ENCODE measurements around the gene TGM3.

TGM3 gene

GRCh38 chr20:2385496-2385895 is 89.7 kb downstream of the TGM3 start:
- H3K27ac ChIP-seq: no peak overlapping the region
- TF ChIP-seq, protein P1, sequence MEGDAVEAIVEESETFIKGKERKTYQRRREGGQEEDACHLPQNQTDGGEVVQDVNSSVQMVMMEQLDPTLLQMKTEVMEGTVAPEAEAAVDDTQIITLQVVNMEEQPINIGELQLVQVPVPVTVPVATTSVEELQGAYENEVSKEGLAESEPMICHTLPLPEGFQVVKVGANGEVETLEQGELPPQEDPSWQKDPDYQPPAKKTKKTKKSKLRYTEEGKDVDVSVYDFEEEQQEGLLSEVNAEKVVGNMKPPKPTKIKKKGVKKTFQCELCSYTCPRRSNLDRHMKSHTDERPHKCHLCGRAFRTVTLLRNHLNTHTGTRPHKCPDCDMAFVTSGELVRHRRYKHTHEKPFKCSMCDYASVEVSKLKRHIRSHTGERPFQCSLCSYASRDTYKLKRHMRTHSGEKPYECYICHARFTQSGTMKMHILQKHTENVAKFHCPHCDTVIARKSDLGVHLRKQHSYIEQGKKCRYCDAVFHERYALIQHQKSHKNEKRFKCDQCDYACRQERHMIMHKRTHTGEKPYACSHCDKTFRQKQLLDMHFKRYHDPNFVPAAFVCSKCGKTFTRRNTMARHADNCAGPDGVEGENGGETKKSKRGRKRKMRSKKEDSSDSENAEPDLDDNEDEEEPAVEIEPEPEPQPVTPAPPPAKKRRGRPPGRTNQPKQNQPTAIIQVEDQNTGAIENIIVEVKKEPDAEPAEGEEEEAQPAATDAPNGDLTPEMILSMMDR (conservative IDR thresholded peaks at IDR 0.05): no peak

DNA sequence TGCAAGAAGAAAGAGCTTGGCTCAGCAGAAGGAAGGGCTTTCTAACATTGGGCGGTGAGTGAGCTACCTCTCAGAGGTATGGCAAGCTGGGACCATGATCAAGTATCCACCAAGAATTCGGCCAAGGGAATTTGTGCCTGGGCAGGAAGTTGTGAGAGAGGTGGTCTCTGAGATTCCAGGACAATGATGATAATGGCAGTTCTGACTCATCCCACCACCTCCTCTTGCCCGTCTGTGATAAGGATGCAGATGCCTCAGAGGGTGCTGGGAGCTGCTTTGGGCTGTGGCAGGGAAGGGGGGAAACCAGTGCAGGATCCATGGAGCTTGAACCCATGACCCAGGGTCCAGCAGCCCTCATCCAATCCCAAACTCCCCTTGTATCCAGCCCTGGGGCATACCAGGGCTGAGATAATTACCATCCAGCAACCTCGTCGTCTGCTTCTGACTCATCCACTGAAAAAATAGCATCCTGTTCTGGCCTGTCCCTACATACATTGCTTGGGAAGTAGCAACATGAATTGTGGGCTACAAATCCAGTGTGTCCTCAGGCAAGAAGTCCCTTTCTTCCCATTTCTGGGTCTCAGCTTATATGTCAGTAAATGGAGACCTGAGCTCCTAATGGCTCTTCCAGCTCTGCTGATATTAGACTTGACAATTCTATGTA is 90.8 kb downstream of the TGM3 start:
- TF ChIP-seq, protein P1 (conservative IDR thresholded peaks at IDR 0.05): no peak
- H3K27ac ChIP-seq: no peak overlapping the region

DNA sequence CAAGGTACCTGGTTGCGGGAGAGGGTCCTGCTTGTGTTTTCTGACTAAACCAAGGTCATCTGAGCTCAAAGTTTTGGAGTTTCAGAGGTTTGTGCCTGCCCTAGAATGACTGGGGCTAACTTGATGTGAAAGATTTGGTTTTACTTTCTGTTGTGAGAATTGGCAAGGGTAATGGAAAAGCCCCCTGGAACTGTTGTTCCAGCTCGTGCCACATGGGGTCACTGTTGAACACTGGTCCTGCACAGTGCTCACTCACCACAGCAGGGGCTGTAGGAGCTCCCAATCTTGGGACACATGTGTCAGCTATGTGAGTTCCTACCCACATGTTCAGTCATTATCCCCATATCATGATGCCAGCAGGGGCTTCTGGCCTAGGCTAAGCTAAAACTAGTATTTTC is 91.4 kb downstream of the TGM3 start:
- H3K27ac ChIP-seq: no peak overlapping the region
- TF ChIP-seq, protein P1 (conservative IDR thresholded peaks at IDR 0.05): peak; percentile 61

- no peak overlapping the region for H3K27ac ChIP-seq
- TF ChIP-seq, protein P1 (conservative IDR thresholded peaks at IDR 0.05): 0 out of 2 replicates have a peak, but pooled peaks have one; percentile 8
Measured at GRCh38 chr20:2387580-2387979, 91.8 kb downstream of the TGM3 start.

Data from VCaP (cell line).